ENCODE results near the gene KDM4C.

KDM4C gene

GRCh38 chr9:7067169-7067568 is 309.4 kb downstream of the KDM4C start:
- no peak for DNase-seq

- no peak for DNase-seq
These were observed 314.1 kb downstream of the KDM4C start for GRCh38 chr9:7071916-7072315.

- DNase-seq = no peak
These were observed 315.9 kb downstream of the KDM4C start for GRCh38 chr9:7073706-7074105.

DNA sequence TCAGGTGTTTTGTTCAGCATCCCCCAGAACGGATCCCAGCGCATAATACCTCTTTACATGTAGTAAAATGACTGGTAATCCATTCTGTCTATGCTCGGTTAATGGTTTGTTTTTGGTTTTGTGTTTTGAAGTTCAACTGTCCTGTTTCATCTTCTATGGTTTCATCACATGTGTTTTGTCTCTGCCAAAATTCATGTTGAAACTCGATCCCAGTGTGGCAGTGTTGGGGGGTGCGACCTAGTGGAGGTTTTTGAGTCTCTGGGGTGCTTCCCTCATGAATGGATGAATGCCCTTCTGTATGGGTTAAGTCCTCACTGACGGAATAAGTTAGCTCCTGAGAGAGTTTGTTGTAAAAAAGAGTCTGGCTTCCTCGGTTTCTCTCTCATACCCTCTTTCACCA is 317.4 kb downstream of the KDM4C start:
- DNase-seq = no peak

DNA sequence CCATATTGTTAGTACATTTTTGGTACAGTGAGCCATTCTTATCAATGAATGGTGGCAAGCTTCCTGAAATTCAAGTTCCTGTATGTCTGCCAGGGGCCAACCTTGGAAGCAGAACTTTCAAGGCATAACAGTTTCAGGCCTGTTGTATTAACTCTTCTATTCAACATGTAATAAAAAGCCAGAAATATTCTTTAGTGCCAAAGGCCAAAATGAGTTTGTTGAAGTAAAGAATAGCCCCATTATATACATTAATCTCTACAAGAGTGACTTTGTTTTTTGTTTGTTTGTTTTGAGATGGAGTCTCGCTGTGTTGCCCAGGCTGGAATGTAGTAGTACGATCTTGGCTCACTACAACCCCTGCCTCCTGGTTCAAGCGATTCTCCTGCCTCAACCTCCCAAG is 321.3 kb downstream of the KDM4C start:
- DNase-seq = no peak

GRCh38 chr9:7081065-7081600 is 323.4 kb downstream of the KDM4C start:
- no peak for DNase-seq

DNA sequence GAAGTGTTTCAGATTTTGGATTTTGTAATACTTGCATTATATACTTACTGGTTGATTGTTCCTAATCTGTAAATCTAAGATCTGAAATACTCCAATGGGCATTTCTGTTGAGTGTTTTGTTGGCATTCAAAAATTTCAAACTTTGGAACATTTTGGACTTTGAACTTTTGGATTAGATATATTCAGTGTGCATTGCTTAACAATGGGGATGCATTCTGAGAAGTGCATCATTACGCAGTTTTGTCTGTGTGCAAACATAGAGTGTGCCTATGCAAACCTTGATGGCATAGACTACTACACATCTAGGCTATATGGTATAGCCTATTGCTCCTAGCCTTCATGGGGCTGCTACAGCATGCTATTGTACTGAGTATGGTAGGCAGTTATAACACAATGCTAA is 325.4 kb downstream of the KDM4C start:
- DNase-seq = no peak

DNA sequence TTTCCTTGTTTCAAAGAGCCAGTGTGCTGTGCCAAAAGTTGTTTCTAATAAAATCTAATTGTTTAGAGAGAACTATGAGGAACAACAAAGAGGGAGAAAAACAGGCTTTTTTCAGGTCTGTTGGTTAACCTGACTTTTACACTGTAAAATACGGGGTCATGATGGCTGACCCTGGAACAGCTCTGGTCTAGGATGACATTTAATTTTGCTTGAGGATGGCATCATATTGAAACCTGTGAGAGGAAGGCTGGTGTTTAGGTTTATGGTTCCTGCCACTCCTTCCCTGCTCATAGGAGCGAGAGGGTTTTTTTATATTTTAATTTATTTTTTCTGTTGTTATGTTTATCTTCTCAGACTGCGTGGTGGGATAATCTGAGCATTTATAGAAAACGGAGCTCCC is 327.6 kb downstream of the KDM4C start:
- DNase-seq = no peak

- no peak for DNase-seq
These were observed 328.6 kb downstream of the KDM4C start for GRCh38 chr9:7086389-7086788.

DNA sequence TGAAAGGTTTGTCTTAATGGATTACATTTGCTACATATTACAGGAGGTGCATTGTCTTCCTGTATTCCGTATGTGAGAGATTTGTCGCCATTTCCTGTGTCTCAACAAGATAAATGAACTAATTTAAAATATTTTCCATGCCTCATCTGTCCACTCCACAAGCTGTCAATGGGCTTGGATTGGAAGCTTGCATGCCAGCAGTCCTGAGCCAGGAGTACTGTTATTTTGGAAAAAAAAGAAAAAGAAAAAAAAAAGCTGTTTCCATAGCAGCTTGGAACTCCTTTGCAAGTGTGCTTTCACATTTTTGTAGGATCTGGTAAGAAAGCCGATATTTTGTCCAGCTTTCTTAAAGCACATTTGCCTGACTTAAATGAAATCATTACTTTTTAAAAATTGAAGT is 330.8 kb downstream of the KDM4C start:
- no peak for DNase-seq

DNA sequence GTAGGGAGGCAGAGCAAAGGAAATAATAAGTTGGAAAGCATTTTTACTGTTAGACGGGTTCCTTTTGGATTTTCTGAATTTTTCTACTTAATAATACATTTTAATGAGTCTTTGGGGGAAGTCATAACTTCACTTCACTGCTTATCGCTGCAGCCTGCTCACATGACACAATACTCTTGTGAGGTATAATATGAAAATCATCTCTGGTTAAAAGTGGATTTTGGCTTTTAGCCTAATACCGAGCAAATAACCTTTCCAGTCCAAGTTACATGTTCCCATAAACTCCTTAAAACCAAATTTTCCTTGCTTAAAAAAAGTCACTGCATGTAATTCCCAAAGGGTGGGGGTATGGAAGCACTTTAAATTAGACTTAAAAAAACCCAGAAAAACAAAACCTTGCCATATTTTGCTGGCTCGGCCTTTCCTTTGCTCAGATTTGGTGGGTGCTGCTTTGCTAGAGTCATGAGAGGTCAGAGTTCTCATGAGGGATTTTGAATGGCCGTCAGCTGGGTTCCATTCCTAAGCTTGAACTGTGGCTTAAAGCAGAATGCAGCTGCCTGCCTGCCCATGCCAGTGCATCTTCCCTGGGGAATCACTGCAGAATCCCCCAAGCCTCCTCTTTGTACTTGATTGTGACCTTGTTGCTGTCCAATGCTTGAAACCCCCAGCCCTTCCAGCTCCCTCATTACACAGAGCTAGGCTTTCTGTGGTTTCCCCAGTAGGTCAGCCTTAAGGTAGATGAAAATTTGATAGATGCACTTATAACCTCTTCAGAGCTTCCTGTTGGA is 331.8 kb downstream of the KDM4C start:
- DNase-seq = no peak

GRCh38 chr9:7093040-7093439 is 335.3 kb downstream of the KDM4C start:
- DNase-seq = no peak

- no peak for DNase-seq
These were observed 336.3 kb downstream of the KDM4C start for GRCh38 chr9:7094052-7094451.

DNA sequence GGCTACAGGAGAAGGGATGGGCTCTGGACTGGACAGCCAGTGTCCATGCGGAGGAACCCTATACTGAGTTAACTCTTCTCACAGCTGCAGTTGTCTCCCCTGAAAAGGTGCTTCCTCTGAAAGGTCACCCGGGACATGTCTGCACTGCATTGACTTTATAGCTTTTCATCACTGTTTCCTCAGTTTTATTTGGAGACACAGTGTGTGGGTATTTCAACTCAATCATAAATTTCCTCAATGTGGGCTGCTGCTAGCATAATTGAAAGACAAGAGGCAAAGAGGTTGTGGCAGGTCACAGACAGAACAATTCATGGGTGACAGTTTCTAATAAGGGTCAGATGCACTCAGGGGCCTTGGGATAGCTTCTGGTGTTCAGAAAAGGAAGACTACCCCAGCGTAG is 336.8 kb downstream of the KDM4C start:
- DNase-seq = no peak

DNA sequence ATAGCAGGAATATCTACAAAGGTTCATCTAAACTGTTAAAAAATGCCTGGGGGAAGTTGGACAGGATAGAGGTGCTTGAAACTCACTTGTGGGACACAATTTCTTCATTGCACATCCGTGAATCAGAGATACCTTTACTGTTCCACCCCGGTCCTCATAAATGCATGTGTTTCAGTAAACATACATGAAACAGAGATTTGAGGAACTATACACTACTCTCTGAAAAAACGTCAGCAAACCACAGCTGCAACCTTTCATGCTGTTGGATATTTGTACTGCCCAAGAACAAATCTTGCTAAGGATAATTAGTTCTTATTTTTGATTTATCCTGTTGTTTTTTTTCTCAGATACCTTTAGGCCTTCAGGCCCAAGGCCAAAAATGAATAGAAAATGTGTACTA is 337.3 kb downstream of the KDM4C start:
- DNase-seq = no peak

DNA sequence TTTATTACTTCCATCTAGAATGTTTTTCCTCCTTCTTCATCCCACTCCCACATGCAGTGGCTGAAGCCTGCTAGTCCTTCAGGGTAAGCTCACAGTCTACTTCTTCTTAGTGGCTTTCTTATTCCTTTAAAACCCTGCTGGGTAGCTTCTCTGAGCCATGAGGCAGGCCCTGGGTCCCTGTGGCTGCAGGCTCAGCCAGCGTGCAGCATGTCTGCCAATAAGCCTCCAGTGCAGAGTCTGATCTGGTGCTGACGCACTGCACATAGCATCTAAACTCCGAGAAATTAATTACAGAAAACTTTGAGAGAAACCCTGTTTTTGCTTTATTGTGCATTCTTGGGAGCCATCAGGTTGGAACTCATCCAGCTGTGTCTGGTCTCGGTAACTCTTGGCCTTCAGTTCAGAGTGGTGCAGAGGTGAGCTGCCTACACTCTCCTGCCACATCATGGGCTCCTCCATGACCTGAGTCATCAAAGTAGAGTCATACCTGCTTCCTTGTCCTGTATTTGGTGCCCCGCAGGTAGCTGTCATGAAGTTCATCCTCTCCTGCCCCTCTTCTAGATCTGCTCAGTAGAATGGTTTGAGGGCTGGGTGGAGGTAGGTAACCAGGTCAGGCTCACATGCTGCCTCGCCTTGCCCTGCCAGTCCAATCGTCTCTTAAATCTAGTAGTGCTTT is 339.4 kb downstream of the KDM4C start:
- DNase-seq = no peak

- no peak for DNase-seq
These were observed 340.3 kb downstream of the KDM4C start for GRCh38 chr9:7097785-7098752.

DNA sequence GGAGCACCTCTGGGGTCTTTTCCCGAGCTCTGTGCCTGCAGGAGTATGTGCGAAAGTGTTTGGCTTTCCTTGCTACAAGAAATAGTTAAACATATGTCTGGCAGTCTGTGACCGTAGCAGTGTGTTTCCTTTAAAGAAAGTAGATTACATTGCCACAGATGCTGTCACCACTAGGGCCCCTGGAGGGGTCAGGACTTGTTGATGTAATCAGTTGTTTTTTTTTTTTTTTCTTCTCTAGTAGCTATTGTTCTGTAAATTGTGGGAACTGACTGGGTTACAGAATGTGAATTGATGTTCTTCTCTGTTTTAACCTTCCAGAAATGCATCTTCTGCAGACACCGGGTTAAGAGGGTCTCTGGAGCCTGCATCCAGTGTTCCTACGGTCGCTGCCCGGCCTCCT is 345.6 kb downstream of the KDM4C start:
- DNase-seq = no peak

GRCh38 chr9:7103771-7104170 is 346.0 kb downstream of the KDM4C start:
- DNase-seq = no peak

DNA sequence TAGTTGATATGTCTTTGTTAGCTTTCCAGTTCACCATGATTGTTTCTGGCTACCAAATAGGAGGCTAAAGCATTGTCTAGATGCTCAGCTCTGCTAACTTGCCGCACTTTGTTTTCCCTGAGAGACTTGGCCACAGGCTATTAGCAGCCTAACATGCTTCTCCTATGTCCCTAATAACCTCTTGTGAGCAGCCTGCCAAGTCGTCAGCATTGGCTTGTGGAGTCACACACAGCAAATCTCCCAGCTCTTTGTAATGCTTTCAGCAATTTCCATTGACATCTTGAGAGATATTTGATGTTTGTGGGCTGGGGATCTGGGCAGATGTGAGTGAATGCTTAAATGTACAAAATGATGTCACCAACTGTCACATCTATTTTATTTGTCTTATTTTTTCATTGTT is 346.9 kb downstream of the KDM4C start:
- no peak for DNase-seq

- DNase-seq = no peak
These were observed 347.3 kb downstream of the KDM4C start for GRCh38 chr9:7105095-7105494.

DNA sequence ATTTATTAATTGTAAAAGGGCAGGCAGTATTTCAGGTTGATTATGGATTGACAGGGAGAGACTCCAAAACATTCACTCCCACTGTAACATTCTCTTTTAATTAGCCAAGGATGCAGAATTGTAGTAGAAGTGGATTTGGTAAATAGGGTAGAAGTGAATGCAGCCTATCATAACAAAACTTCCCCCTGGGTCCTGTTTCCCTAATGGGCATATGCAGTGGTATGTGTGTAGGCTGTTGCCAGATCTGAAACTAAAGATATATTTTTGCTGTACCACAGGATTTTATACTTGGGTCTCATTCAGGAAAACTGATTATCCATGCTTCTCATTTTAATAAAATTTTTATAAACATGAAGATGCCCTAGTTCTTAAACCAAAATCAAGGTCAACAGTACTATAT is 351.2 kb downstream of the KDM4C start:
- no peak for DNase-seq

GRCh38 chr9:7111413-7111812 is 353.6 kb downstream of the KDM4C start:
- DNase-seq = no peak

All from stimulated activated CD4-positive, alpha-beta T cell treated with anti-CD3 and anti-CD28 coated beads, Interleukin-4, amount 100 ng/mL, for 24 hours (primary cell).